GM23248 (cell line): Measurements from ENCODE around the gene DNAI2. TPM values are rescaled to one million over a fixed set of nuclear protein-coding genes. Genes with fewer than 3 reads are reported as not detected.

ENCODE experiments used
- DNase-seq: peaks from one replicate; pipeline ENCODE4 v3.0.0-alpha.2; 2015
- H2AFZ ChIP-seq: fragments of 200-600 bp; sonication (generic); 2 replicates; pipeline ENCODE4 v1.6.1; 2016; ENCODE audit warnings: antibody characterized with exemption
- H3F3A ChIP-seq: fragments of 200-600 bp; sonication (generic); 2 replicates; pipeline ENCODE4 v1.6.1; 2016; ENCODE audit warnings: mild to moderate bottlenecking, antibody characterized with exemption, mixed run types; ENCODE audit not compliant: insufficient read depth
- H3K27ac ChIP-seq: fragments of 200-600 bp; sonication (generic); 2 replicates; pipeline ENCODE4 v1.5.1; 2016; ENCODE audit warnings: mild to moderate bottlenecking
- H3K27me3 ChIP-seq: fragments of 200-600 bp; sonication (generic); replicated peaks from 2 replicates; pipeline ENCODE4 v1.6.1; 2016; ENCODE audit warnings: mild to moderate bottlenecking; ENCODE audit not compliant: insufficient read depth
- H3K36me3 ChIP-seq: fragments of 200-600 bp; sonication (generic); 2 replicates; pipeline ENCODE4 v1.6.1; 2016; ENCODE audit warnings: low read depth, mild to moderate bottlenecking
- H3K4me1 ChIP-seq: fragments of 200-600 bp; sonication (generic); 2 replicates; pipeline ENCODE4 v1.6.1; 2016; ENCODE audit warnings: mild to moderate bottlenecking; ENCODE audit not compliant: insufficient read depth
- H3K4me2 ChIP-seq: fragments of 200-600 bp; sonication (generic); one replicate; pipeline ENCODE4 v1.6.1; 2016; ENCODE audit warnings: mild to moderate bottlenecking; ENCODE audit not compliant: unreplicated experiment
- H3K4me3 ChIP-seq: fragments of 200-600 bp; sonication (generic); 2 replicates; pipeline ENCODE4 v1.5.1; 2016; ENCODE audit warnings: mild to moderate bottlenecking
- H3K79me2 ChIP-seq: fragments of 200-600 bp; sonication (generic); 2 replicates; pipeline ENCODE4 v1.6.1; 2016; ENCODE audit warnings: mild to moderate bottlenecking; ENCODE audit not compliant: insufficient read depth
- H3K9ac ChIP-seq: fragments of 200-600 bp; sonication (generic); 2 replicates; pipeline ENCODE4 v1.6.1; 2016; ENCODE audit warnings: mild to moderate bottlenecking
- H3K9me2 ChIP-seq: fragments of 200-600 bp; sonication (generic); 2 replicates; pipeline ENCODE4 v1.6.1; 2016; ENCODE audit warnings: mixed run types, mild to moderate bottlenecking, moderate library complexity; ENCODE audit not compliant: insufficient read depth
- H3K9me3 ChIP-seq: fragments of 200-600 bp; sonication (generic); one replicate; pipeline ENCODE4 v1.6.1; 2017; ENCODE audit warnings: low read depth
- H4K20me1 ChIP-seq: fragments of 200-600 bp; sonication (generic); 2 replicates; pipeline ENCODE4 v1.6.0; 2016; ENCODE audit not compliant: insufficient read depth
- EZH2 ChIP-seq: fragments of 200-600 bp; sonication (generic); IDR thresholded peaks from 2 replicates; pipeline ENCODE4 v1.6.1; 2018; ENCODE audit warnings: antibody characterized with exemption, mild to moderate bottlenecking; ENCODE audit not compliant: insufficient read depth, poor library complexity, severe bottlenecking
- EZH2phosphoT487 ChIP-seq: fragments of 200-600 bp; sonication (generic); IDR thresholded peaks from 2 replicates; pipeline ENCODE4 v1.6.1; 2018; ENCODE audit warnings: antibody characterized with exemption, moderate library complexity, mild to moderate bottlenecking, low read depth; ENCODE audit not compliant: insufficient read depth
- WGBS, 2 experiments: methylation state at CpG; one replicate each; pipeline ENCODE4 v1.1.6; 2015 to 2017; ENCODE audit warnings: low lambda C conversion rate in 2 of 2, low coverage in 1 of 2; ENCODE audit errors: missing lambda C conversion rate in 2 of 2; 5-methylcytosine and 5-hydroxymethylcytosine counted together
- in situ Hi-C: fragments of 300-500 bp; cut with MboI; formaldehyde crosslinking; loops from 2 replicates; pipeline ENCODE4 v1.15.0; 2020
- polyA plus RNA-seq: library from polyadenylated mRNA; unstranded; fragments of >200 nt; fragmentation: Nextera tagmentation; extraction: Ambion mirVana; gene quantifications from 2 replicates; pipeline ENCODE4 v1.2.1, GENCODE V29; 2016
- total RNA-seq: library from RNA; depleted of rRNA; stranded (reverse); fragments of >200 nt; shearing (Covaris generic); gene quantifications from 2 replicates; pipeline ENCODE4 v1.2.3, GENCODE V29; 2014

Gene DNAI2
- total and polyA plus RNA-seq, 2 experiments from 2014 or later, result not detected

DNA sequence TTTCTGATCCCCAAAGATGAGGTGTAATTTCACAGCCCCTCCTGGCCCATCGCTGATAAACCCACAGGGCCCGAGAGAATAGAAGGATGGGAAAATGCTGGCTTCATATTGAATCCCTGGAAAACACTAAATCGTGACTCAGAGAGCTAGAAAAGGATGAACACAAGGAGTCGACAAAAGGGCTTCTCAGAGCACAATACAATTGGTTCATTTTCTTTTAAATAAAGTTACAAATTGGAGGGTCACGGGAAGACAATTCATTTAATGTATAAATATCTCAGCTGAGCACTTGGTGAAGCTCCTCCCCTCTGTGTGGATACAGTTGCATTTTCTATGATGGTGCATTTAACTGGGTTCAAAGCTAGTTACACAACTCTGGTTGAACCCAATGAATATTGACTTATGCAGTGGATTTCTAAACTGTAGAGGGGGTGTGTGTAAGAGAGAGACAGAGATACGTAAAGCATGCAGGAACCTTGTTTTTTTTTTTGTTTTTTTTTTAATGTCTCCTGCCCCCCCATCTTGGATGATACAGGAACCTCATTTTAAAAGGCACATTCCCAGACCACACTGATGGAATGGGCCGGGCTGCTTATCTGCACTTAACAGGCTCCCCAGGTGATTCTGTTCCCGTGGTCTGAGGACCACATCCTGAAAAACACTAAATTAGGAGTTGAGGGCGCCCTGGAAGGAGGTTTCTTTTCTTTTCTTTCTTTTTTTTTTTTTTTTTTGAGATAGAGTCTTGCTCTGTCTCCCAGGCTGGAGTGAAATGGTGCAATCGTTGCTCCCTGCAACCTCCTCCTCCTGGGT, 46.6 kb upstream of the DNAI2 start:
- Histone ChIP-seq H3F3A (no peaks in the 10 kb centered on the region), H3K27me3 (no peaks in the 10 kb centered on the region), H2AFZ (no peak overlapping the region), H3K4me1 (no peaks in the 10 kb centered on the region), H3K4me3 (no peak overlapping the region), H3K9ac (no peak overlapping the region), H4K20me1 (no peaks in the 10 kb centered on the region), H3K79me2 (no peaks in the 10 kb centered on the region), H3K9me2 (no peaks in the 10 kb centered on the region), H3K27ac (no peak overlapping the region), H3K36me3 (no peaks in the 10 kb centered on the region), H3K4me2 (no peak overlapping the region), H3K9me3 (no peaks in the 10 kb centered on the region)
- TF ChIP-seq EZH2, result no peak
- TF ChIP-seq EZH2phosphoT487, result no peak
- DNase-seq, result no peak
- 71 to 76% methylated on average over 10 of the region's 10 CpGs for WGBS, 2 experiments
- in situ Hi-C loops, result no loop called here

DNA sequence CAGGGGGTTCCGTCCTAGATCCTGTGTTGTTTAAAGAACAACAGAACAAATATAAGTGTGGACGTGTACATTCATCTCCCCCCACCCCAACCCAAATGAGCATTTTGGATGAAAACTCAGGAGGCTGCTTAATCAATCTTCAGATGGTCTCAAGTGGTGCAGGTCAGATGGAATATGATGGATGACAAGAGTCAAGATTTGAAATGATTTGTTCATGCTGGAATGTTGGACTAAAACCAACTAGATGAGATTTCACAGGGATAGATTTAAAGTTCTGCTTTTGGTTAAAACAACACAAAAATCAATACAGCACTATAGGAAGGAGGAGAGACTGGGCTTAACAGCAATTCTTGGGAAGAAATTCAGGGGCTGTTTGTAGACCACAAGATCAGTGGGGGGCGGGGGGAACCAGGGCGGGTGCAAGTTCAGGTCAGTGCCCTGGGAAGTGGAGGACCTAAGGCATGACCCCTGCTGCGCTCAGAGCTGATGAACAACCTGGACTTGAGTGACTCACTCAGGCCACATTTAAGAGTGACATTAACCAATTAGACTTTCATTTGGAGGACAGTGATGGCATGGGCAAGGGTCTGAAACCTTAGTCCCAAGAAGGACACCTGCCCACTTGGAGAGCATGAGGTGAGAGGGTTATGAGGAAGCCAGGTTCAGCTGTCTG, 45.6 kb upstream of the DNAI2 start:
- Histone ChIP-seq H2AFZ (no peak overlapping the region), H3F3A (no peaks in the 10 kb centered on the region), H3K79me2 (no peaks in the 10 kb centered on the region), H3K4me3 (no peak overlapping the region), H4K20me1 (no peaks in the 10 kb centered on the region), H3K4me1 (no peaks in the 10 kb centered on the region), H3K4me2 (no peak overlapping the region), H3K9ac (no peak overlapping the region), H3K27me3 (no peaks in the 10 kb centered on the region), H3K9me3 (no peaks in the 10 kb centered on the region), H3K9me2 (no peaks in the 10 kb centered on the region), H3K27ac (no peak overlapping the region), H3K36me3 (no peaks in the 10 kb centered on the region)
- 65 to 68% methylated on average over 5 of the region's 5 CpGs for WGBS, 2 experiments
- in situ Hi-C loops, result no loop called here
- no peak for TF ChIP-seq EZH2phosphoT487
- no peak for TF ChIP-seq EZH2
- DNase-seq, result no peak

DNA sequence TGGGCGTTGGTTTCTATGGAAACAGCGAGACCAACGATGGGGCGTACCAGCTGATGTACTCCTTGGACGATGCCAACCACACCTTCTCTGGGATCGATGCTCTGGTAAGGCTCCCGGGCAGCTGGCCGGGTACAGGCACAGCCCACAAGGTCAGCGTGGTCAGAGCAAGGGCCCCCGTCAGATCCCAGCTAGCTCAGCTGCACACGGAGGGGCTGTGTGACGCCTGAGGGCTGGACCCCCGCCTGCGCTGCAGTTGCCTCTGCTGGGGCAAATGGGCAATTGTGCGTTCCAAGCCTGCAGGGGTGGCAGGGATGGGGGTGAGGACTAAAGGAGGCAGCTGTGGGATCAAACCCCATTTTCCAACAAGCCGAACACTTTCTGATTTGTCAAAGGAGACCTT, 43.1 kb upstream of the DNAI2 start:
- no peak for DNase-seq

DNA sequence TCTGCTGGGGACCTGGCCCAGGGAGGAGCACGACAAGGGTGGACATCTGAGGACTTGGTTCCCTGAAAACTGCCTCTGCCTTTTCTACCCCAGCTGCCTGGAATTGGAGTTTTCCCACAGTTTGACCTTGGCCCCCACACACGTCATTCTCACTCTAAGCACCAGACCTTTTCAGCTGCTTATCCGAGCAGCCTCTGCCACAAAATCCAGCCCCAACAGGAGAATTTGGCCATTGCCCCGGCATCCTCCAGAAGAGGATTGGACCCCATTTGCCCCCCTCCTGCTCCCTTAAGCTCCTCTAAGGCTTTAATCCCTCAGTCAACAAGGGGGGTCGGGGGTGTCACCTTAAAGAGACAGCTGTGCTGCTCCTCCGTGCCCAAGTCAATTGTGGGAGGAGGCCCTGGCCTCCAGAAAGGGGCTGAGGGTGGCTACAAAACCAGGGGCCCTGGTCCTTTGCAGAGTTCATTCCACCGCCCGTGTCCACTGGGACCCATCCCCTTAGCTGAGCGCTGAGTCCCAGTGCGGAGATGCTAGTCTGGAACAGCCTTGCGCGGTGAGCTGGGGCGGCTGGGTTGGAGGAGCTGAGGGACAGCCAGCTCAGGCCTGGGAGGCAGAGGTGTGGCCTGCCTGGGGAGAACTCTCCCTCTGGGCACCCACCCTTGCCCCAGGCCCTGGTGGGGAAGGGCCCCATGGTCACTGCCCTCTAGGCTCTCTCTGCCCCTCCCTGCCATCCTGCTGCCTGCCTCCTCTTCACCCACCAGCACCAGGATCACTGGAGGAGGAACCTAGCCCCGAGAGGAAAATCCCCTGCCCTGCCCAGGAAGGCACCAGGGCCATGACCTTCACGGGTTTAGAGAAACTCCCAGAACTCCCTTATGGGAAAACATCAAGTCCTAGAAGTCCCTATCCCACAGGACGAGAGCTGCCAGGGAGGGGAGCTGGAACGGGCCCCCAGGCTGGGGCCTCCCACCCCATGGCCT, 41.8 kb upstream of the DNAI2 start:
- Histone ChIP-seq H3K9me3 (no peaks in the 10 kb centered on the region), H3K4me1 (no peaks in the 10 kb centered on the region), H3K4me3 (no peak overlapping the region), H3K36me3 (no peaks in the 10 kb centered on the region), H3F3A (no peaks in the 10 kb centered on the region), H3K4me2 (no peak overlapping the region), H3K79me2 (no peaks in the 10 kb centered on the region), H3K9me2 (no peaks in the 10 kb centered on the region), H3K27me3 (0 out of 2 replicates have a peak, but pooled peaks cover 9% of the 10 kb centered on the region), H4K20me1 (no peaks in the 10 kb centered on the region), H3K9ac (no peak overlapping the region), H3K27ac (no peak overlapping the region), H2AFZ (no peak overlapping the region)
- 64 to 65% methylated on average over 17 of the region's 17 CpGs for WGBS, 2 experiments
- DNase-seq, result no peak
- TF ChIP-seq EZH2 (no peak), EZH2phosphoT487 (no peak)
- in situ Hi-C loops, result no loop called here

More for the DNA sequence above, 43.1 kb upstream of the DNAI2 start:
- no peak overlapping the region for H3K27ac ChIP-seq
- in situ Hi-C loops, result no loop called here
- 0 out of 2 replicates have a peak, but pooled peaks cover 9% of the 10 kb centered on the region for H3K27me3 ChIP-seq
- H4K20me1 ChIP-seq, result no peaks in the 10 kb centered on the region
- H3K4me1 ChIP-seq, result no peaks in the 10 kb centered on the region
- no peaks in the 10 kb centered on the region for H3K9me3 ChIP-seq
- 71 to 73% methylated on average over 16 of the region's 16 CpGs for WGBS, 2 experiments
- H3K9me2 ChIP-seq, result no peaks in the 10 kb centered on the region
- H3K4me2 ChIP-seq, result no peak overlapping the region
- no peak overlapping the region for H3K4me3 ChIP-seq
- TF ChIP-seq EZH2phosphoT487, result no peak
- TF ChIP-seq EZH2, result no peak
- H3K9ac ChIP-seq, result no peak overlapping the region
- H3F3A ChIP-seq, result no peaks in the 10 kb centered on the region
- no peaks in the 10 kb centered on the region for H3K36me3 ChIP-seq
- no peaks in the 10 kb centered on the region for H3K79me2 ChIP-seq
- no peak overlapping the region for H2AFZ ChIP-seq
